ENCODE data around the gene RLN3. TPM values are rescaled to one million over a fixed set of nuclear protein-coding genes. Genes with fewer than 3 reads are reported as not detected.
A peak's percentile ranks its signal among the peaks of the same experiment; 100 is the strongest.

Gene RLN3
- total and polyA plus RNA-seq, 2 of the 8 experiments (the other 6 are each of a cell fraction or from before 2014, with no cell fraction given), result not detected

- no peak for TF ChIP-seq CHD7 (IDR thresholded peaks at IDR 0.05; ENCODE audit: insufficient replicate concordance, low read length)
- no peak for TF ChIP-seq SAP30 (IDR thresholded peaks at IDR 0.05; ENCODE audit: insufficient read depth, insufficient replicate concordance, low read length)
- TF ChIP-seq TCF12 (IDR thresholded peaks at IDR 0.05; ENCODE audit: low read depth, low read length), result 0 out of 2 replicates have a peak, but pooled peaks have one; percentile 47
- no peak for TF ChIP-seq TEAD4 (IDR thresholded peaks at IDR 0.05; ENCODE audit: low read depth, low read length)
- peak; percentile 77; the same call in 1 of the 2 replicates for TF ChIP-seq POLR2AphosphoS5 (IDR thresholded peaks at IDR 0.05; ENCODE audit: low read depth, low read length)
- TF ChIP-seq SIRT6 (IDR thresholded peaks at IDR 0.05; ENCODE audit: low read length), result no peak
- peak; percentile 21; the same call in 1 of the 2 replicates for TF ChIP-seq JUND (IDR thresholded peaks at IDR 0.05; ENCODE audit: low read length)
- TF ChIP-seq NRF1 (IDR thresholded peaks at IDR 0.05; ENCODE audit: low read depth, low read length), result peak; percentile 98
- peak; percentile 88; the same call in 1 of the 2 replicates for TF ChIP-seq CREB1 (IDR thresholded peaks at IDR 0.05)
Measured at GRCh38 chr19:14006085-14006765, 21.7 kb upstream of the RLN3 start, which contains the start of gene RFX1 (continued).
